A549 (cell line): ENCODE data around the gene COL26A1. TPM values are rescaled to one million over a fixed set of nuclear protein-coding genes. Genes with fewer than 3 reads are reported as not detected.

Experiments
- ATAC-seq, 2 experiments: fragments of 200-7000 bp in 1 of 2; fragments of >200 bp in 1 of 2; cut with Nextera tagmentation in 1 of 2; cut with Tn5 transposase in 1 of 2; 3 replicates each; pipeline versions ENCODE4 v1.8.0 to v1.9.1; 2018 to 2020; ENCODE audit warnings: mild to moderate bottlenecking in 1 of 2, moderate library complexity in 1 of 2
- CTCF ChIA-PET: fragments of 300-600 bp; sonication (Branson Sonifier 250); formaldehyde crosslinking; extraction: SDS; loops from one replicate; lab custom pipeline; 2021; ENCODE audit warnings: antibody characterized with exemption, inconsistent platforms; lab: Yijun Ruan, JAX
- POLR2A ChIA-PET: fragments of 350-600 bp; formaldehyde crosslinking; extraction: SDS; loops from one replicate; lab custom pipeline; 2021; ENCODE audit warnings: antibody characterized with exemption, inconsistent platforms; lab: Yijun Ruan, JAX
- DNase-seq, 2 experiments: peaks; one replicate each; pipeline versions ENCODE4 v3.0.0 to v3.0.0-alpha.2; 2011 to 2016; ENCODE audit warnings: low read depth in 1 of 2, low spot score in 1 of 2
- FAIRE-seq: peaks from 2 replicates; lab custom pipeline; 2011; peaks lifted over from hg19 to GRCh38; lab: Jason Lieb, UNC
- H3K27ac ChIP-seq, 2 experiments: fragments of >200 bp; sonication (Bioruptor Twin); formaldehyde crosslinking; 3 replicates each; pipeline ENCODE4 v1.5.1; 2016 to 2017
- H3K4me1 ChIP-seq: fragments of >200 bp; sonication (Bioruptor Twin); formaldehyde crosslinking; 3 replicates; pipeline ENCODE4 v1.6.1; 2016
- H3K4me2 ChIP-seq: fragments of >200 bp; sonication (Bioruptor Twin); formaldehyde crosslinking; 3 replicates; pipeline ENCODE4 v1.6.1; 2016
- H3K4me3 ChIP-seq: fragments of >200 bp; sonication (Bioruptor Twin); formaldehyde crosslinking; 3 replicates; pipeline ENCODE4 v1.5.1; 2016
- H3K9me3 ChIP-seq: fragments of >200 bp; sonication (Bioruptor Twin); formaldehyde crosslinking; 3 replicates; pipeline ENCODE4 v1.6.1; 2016
- BHLHE40 ChIP-seq: IDR thresholded peaks from 2 replicates; pipeline ENCODE4 v1.6.1; 2012; ENCODE audit warnings: low read depth, low read length, inconsistent platforms
- CEBPB ChIP-seq, 2 experiments: fragments of >200 bp in 1 of 2; sonication (Bioruptor Twin) in 1 of 2; formaldehyde crosslinking in 1 of 2; IDR thresholded peaks; 2 replicates each; pipeline ENCODE4 v1.6.1; 2012 to 2016
- CHD4 ChIP-seq: fragments of 200-600 bp; sonication (generic); IDR thresholded peaks from 2 replicates; pipeline ENCODE4 v1.6.1; 2016; ENCODE audit warnings: antibody characterized with exemption, mild to moderate bottlenecking, borderline replicate concordance
- EHMT2 ChIP-seq: fragments of 200-600 bp; sonication (generic); IDR thresholded peaks from 2 replicates; pipeline ENCODE4 v1.6.1; 2016; ENCODE audit warnings: antibody characterized with exemption, low read depth, mild to moderate bottlenecking, moderate library complexity
- FOSB ChIP-seq: fragments of 250-450 bp; sonication (Bioruptor Pico); IDR thresholded peaks from 2 replicates; pipeline ENCODE4 v1.5.0; 2020; ENCODE audit warnings: mild to moderate bottlenecking, moderate library complexity
- FOXS1 ChIP-seq: fragments of 250-450 bp; sonication (Bioruptor Pico); IDR thresholded peaks from 2 replicates; pipeline ENCODE4 v1.5.0; 2020; ENCODE audit warnings: mild to moderate bottlenecking, moderate library complexity
- HDAC2 ChIP-seq: fragments of 200-600 bp; sonication (generic); IDR thresholded peaks from 2 replicates; pipeline ENCODE4 v1.6.1; 2016
- HMGXB4 ChIP-seq: fragments of 250-450 bp; sonication (Bioruptor Pico); IDR thresholded peaks from 2 replicates; pipeline ENCODE4 v1.5.0; 2021; ENCODE audit warnings: mild to moderate bottlenecking, moderate library complexity, borderline replicate concordance
- HOXA7 ChIP-seq: fragments of 250-450 bp; sonication (Bioruptor Pico); IDR thresholded peaks from 2 replicates; pipeline ENCODE4 v1.5.0; 2020; ENCODE audit warnings: mild to moderate bottlenecking, moderate library complexity
- HOXB13 ChIP-seq: fragments of 250-450 bp; sonication (Bioruptor Pico); IDR thresholded peaks from 2 replicates; pipeline ENCODE4 v1.5.0; 2020; ENCODE audit warnings: low read depth, mild to moderate bottlenecking, moderate library complexity
- KDM1A ChIP-seq: fragments of 200-600 bp; sonication (generic); IDR thresholded peaks from 2 replicates; pipeline ENCODE4 v1.6.1; 2016; ENCODE audit warnings: low read depth, mild to moderate bottlenecking
- KDM5A ChIP-seq: fragments of 200-600 bp; sonication (generic); IDR thresholded peaks from 2 replicates; pipeline ENCODE4 v1.6.1; 2016; ENCODE audit warnings: antibody characterized with exemption, mild to moderate bottlenecking
- MAX ChIP-seq: IDR thresholded peaks from 2 replicates; pipeline ENCODE4 v1.6.1; 2012
- MAZ ChIP-seq: fragments of 150-350 bp; IDR thresholded peaks from 2 replicates; pipeline ENCODE4 v1.6.1; 2014; ENCODE audit warnings: antibody characterized with exemption, low read depth, low read length, borderline replicate concordance
- NFE2L2 ChIP-seq: fragments of 150-350 bp; conservative IDR thresholded peaks from 2 replicates; pipeline ENCODE4 v1.6.1; 2014; ENCODE audit warnings: low read length
- NPAS2 ChIP-seq: fragments of 250-450 bp; sonication (Bioruptor Pico); IDR thresholded peaks from 2 replicates; pipeline ENCODE4 v1.8.0; 2022; ENCODE audit warnings: mild to moderate bottlenecking, moderate library complexity, borderline replicate concordance
- NR3C1 ChIP-seq: fragments of >200 bp; sonication (Bioruptor Twin); formaldehyde crosslinking; IDR thresholded peaks from 3 replicates; pipeline ENCODE4 v1.6.1; 2017
- POLR2A ChIP-seq: IDR thresholded peaks from 2 replicates; pipeline ENCODE4 v1.6.1; 2012; ENCODE audit warnings: mild to moderate bottlenecking, low read length
- RAD21 ChIP-seq, 2 experiments: fragments of >200 bp in 1 of 2; sonication (Bioruptor Twin) in 1 of 2; formaldehyde crosslinking in 1 of 2; IDR thresholded peaks in 1 of 2; conservative IDR thresholded peaks in 1 of 2; 2 replicates in 1 of 2; 3 replicates in 1 of 2; pipeline ENCODE4 v1.6.1; 2012 to 2018; ENCODE audit warnings: inconsistent platforms in 1 of 2
- RARB ChIP-seq: fragments of 250-450 bp; sonication (Bioruptor Pico); IDR thresholded peaks from 2 replicates; pipeline ENCODE4 v1.8.0; 2021; ENCODE audit warnings: mild to moderate bottlenecking, moderate library complexity
- RFX5 ChIP-seq: fragments of 450-650 bp; IDR thresholded peaks from 2 replicates; pipeline ENCODE4 v1.7.1; 2014; ENCODE audit warnings: antibody characterized with exemption, mild to moderate bottlenecking, moderate library complexity
- SMC3 ChIP-seq: fragments of >200 bp; sonication (Bioruptor Twin); formaldehyde crosslinking; IDR thresholded peaks from 3 replicates; pipeline ENCODE4 v1.6.1; 2018; ENCODE audit warnings: inconsistent platforms
- ZC3H11A ChIP-seq: fragments of 450-650 bp; IDR thresholded peaks from 2 replicates; pipeline ENCODE4 v1.6.1; 2014; ENCODE audit warnings: antibody characterized with exemption, mild to moderate bottlenecking
- ZFP36 ChIP-seq: fragments of 450-650 bp; IDR thresholded peaks from 2 replicates; pipeline ENCODE4 v1.6.1; 2014; ENCODE audit warnings: borderline replicate concordance; ENCODE audit not compliant: partially characterized antibody
- ZSCAN20 ChIP-seq: fragments of 250-450 bp; sonication (Bioruptor Pico); IDR thresholded peaks from 2 replicates; pipeline ENCODE4 v1.8.0; 2022; ENCODE audit warnings: mild to moderate bottlenecking, moderate library complexity
- WGBS: methylation state at CpG from one replicate; pipeline ENCODE4 v1.1.6; 2017; ENCODE audit errors: missing lambda C conversion rate; 5-methylcytosine and 5-hydroxymethylcytosine counted together
- polyA plus RNA-seq, 4 experiments: library from polyadenylated mRNA; depleted of rRNA in 3 of 4; stranded (reverse); fragments of >200 nt; fragmentation: RNase III in 1 of 4; extraction: RNeasy Plus Mini Kit Qiagen cat#74134 plus additional on column Dnase treatment in 1 of 4; gene quantifications; 2 replicates in 3 of 4; 3 replicates in 1 of 4; pipeline ENCODE4 v1.2.3, GENCODE V29; 2011 to 2017
- TF ChIP-seq, protein P1 (sequence below): fragments of >200 bp; sonication (Bioruptor Twin); formaldehyde crosslinking; IDR thresholded peaks from 3 replicates; pipeline ENCODE4 v1.5.1; 2016
- TF ChIP-seq, protein P2 (sequence below): fragments of >200 bp; sonication (Bioruptor Twin); formaldehyde crosslinking; IDR thresholded peaks from 3 replicates; pipeline ENCODE4 v1.6.1; 2016
- TF ChIP-seq, protein P3 (sequence below): fragments of >200 bp; sonication (Bioruptor Twin); formaldehyde crosslinking; IDR thresholded peaks from 2 replicates; pipeline ENCODE4 v1.6.1; 2016

The COL26A1 gene
- polyA plus RNA-seq, 2 of the 4 experiments (the other 2 are of a cell fraction), result 0.52 to 1.4 TPM

DNA sequence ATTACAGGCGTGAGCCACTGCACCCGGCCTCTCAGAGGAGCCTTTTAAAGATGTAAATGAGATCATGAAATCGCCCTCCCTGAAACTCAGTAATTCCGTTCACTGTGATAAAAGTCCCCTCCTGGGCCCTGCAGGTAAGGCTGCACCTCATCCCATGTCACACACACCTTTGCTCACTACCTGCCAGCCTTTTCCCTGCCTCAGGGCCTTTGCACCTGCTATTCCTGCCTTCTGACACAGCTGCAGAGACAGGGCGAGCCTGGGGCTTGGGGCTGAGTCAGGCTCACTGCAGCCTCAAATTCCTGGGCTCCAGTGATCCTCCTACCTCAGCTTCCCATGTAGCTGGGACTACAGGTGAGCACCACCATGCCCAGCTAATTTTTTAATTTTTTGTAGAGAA lies 147.6 kb downstream of the COL26A1 start:
- whole genome bisulfite sequencing, result 45% methylated on average over 5 of the region's 5 CpGs
- ATAC-seq (no peak), DNase-seq (no peak), FAIRE-seq (no peak)
- no peak for TF ChIP-seq EHMT2
- no peak for TF ChIP-seq RFX5
- no peak for TF ChIP-seq KDM1A
- no peak for TF ChIP-seq SMC3
- TF ChIP-seq RAD21 (conservative IDR thresholded peaks at IDR 0.05 in 1 of 2, IDR thresholded peaks at IDR 0.05 in 1 of 2), result no peak
- no peak for TF ChIP-seq HOXA7
- no peak for TF ChIP-seq CHD4
- TF ChIP-seq HOXB13 (CRISPR knock-in tag), result no peak
- TF ChIP-seq, protein P1, sequence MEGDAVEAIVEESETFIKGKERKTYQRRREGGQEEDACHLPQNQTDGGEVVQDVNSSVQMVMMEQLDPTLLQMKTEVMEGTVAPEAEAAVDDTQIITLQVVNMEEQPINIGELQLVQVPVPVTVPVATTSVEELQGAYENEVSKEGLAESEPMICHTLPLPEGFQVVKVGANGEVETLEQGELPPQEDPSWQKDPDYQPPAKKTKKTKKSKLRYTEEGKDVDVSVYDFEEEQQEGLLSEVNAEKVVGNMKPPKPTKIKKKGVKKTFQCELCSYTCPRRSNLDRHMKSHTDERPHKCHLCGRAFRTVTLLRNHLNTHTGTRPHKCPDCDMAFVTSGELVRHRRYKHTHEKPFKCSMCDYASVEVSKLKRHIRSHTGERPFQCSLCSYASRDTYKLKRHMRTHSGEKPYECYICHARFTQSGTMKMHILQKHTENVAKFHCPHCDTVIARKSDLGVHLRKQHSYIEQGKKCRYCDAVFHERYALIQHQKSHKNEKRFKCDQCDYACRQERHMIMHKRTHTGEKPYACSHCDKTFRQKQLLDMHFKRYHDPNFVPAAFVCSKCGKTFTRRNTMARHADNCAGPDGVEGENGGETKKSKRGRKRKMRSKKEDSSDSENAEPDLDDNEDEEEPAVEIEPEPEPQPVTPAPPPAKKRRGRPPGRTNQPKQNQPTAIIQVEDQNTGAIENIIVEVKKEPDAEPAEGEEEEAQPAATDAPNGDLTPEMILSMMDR, result no peak
- TF ChIP-seq NPAS2 (CRISPR knock-in tag), result no peak
- no peak for TF ChIP-seq RARB (CRISPR knock-in tag)
- TF ChIP-seq HMGXB4 (CRISPR knock-in tag), result no peak
- TF ChIP-seq MAZ, result no peak
- TF ChIP-seq ZC3H11A, result no peak
- ChIA-PET CTCF (interaction anchor here (0.6 to 1.1 kb wide), 4 partner anchors 11 to 146 kb away, joined by 3 read pairs; no protein-coding TSS in a partner anchor), POLR2A (no interaction called here)
- Histone ChIP-seq H3K4me2 (no peak overlapping the region), H3K27ac (no peak overlapping the region), H3K4me3 (no peak overlapping the region), H3K9me3 (no peaks in the 10 kb centered on the region), H3K4me1 (no peaks in the 10 kb centered on the region)

GRCh38 chr7:101511965-101512364 lies 149.3 kb downstream of the COL26A1 start:
- POLR2A ChIA-PET, result no interaction called here

DNA sequence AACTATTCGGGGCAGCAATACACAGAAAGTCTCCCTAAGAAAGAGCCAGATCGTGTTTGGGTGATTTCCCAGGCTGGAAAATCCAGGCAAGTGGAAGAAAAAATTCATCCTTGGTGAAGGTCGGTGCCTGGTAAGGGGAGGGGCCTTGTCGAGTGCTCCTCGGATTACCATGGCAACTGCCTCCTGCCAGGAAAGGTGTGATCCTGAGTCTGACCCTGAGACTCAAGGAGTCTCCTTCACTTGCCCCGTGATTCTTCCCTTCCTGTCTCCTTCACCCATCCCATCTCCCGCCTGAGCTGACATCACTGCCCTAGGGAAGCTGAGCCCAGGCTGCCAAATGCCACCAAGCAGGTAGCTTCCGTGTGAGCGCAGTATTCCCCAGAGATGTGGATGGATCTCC lies 154.2 kb downstream of the COL26A1 start:
- Histone ChIP-seq H3K4me3 (no peak overlapping the region), H3K27ac (no peak overlapping the region), H3K4me2 (no peak overlapping the region), H3K9me3 (no peaks in the 10 kb centered on the region), H3K4me1 (no peaks in the 10 kb centered on the region)
- POLR2A ChIA-PET, result no interaction called here
- ATAC-seq (no peak), DNase-seq (no peak), FAIRE-seq (no peak)
- CTCF ChIA-PET, result interaction anchor here (1.3 to 5.5 kb wide), 3 partner anchors 10 to 26 kb away, joined by 6 to 45 read pairs (median 7); no protein-coding TSS in a partner anchor
- 71% methylated on average over 9 of the region's 9 CpGs for WGBS
- TF ChIP-seq RAD21 (conservative IDR thresholded peaks at IDR 0.05 in 1 of 2, IDR thresholded peaks at IDR 0.05 in 1 of 2) (no peak), ZSCAN20 (no peak), BHLHE40 (no peak), ZFP36 (no peak), MAZ (no peak), NFE2L2 (no peak), RFX5 (no peak), KDM5A (no peak), POLR2A (no peak), NR3C1 (no peak), HDAC2 (no peak), HOXB13 (CRISPR knock-in tag) (no peak)
- TF ChIP-seq, protein P2, sequence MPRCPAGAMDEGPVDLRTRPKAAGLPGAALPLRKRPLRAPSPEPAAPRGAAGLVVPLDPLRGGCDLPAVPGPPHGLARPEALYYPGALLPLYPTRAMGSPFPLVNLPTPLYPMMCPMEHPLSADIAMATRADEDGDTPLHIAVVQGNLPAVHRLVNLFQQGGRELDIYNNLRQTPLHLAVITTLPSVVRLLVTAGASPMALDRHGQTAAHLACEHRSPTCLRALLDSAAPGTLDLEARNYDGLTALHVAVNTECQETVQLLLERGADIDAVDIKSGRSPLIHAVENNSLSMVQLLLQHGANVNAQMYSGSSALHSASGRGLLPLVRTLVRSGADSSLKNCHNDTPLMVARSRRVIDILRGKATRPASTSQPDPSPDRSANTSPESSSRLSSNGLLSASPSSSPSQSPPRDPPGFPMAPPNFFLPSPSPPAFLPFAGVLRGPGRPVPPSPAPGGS, result no peak
- TF ChIP-seq, protein P3, sequence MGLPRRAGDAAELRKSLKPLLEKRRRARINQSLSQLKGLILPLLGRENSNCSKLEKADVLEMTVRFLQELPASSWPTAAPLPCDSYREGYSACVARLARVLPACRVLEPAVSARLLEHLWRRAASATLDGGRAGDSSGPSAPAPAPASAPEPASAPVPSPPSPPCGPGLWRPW, result no peak

More at GRCh38 chr7:101511965-101512364, 149.3 kb downstream of the COL26A1 start:
- TF ChIP-seq RAD21 (conservative IDR thresholded peaks at IDR 0.05 in 1 of 2, IDR thresholded peaks at IDR 0.05 in 1 of 2) (no peak), ZFP36 (no peak), FOXS1 (CRISPR knock-in tag) (no peak), MAX (no peak), FOSB (CRISPR knock-in tag) (no peak), POLR2A (no peak), CEBPB (IDR thresholded peaks at IDR 0.05) (no peak)
- TF ChIP-seq, protein P3, result no peak
- Histone ChIP-seq H3K27ac (no peak overlapping the region), H3K4me3 (no peak overlapping the region), H3K4me1 (no peaks in the 10 kb centered on the region), H3K4me2 (no peak overlapping the region), H3K9me3 (no peaks in the 10 kb centered on the region)
- WGBS, result 50% methylated on average over 5 of the region's 5 CpGs
- no peak for FAIRE-seq
- no peak for ATAC-seq
- DNase-seq, result no peak
- CTCF ChIA-PET, result interaction anchor here (0.5 to 1.8 kb wide), 9 partner anchors 10 to 767 kb away, joined by 3 to 5 read pairs (median 3); partner anchors contain the start of gene IFT22
